Neural cell (in vitro differentiated cells): ENCODE measurements around the gene UBE2QL1. TPM values are rescaled to one million over a fixed set of nuclear protein-coding genes. Genes with fewer than 3 reads are reported as not detected.

Experiments
- H2AFZ ChIP-seq: fragments of 200-600, 300-800 bp; sonication (generic), shearing (Covaris generic); 2 replicates; pipeline ENCODE4 v1.6.0; 2014; ENCODE audit warnings: low read depth, mild to moderate bottlenecking, antibody characterized with exemption, low read length, moderate library complexity
- H3F3A ChIP-seq: fragments of 200-600 bp; shearing (Covaris generic); 2 replicates; pipeline ENCODE4 v1.6.1; 2016; ENCODE audit warnings: mild to moderate bottlenecking, moderate library complexity, mixed read lengths, antibody characterized with exemption, low read length; ENCODE audit not compliant: insufficient read depth, poor library complexity, severe bottlenecking
- H3K27ac ChIP-seq: fragments of 200-600, 300-800 bp; sonication (generic), shearing (Covaris generic); 2 replicates; pipeline ENCODE4 v1.5.1; 2014; ENCODE audit warnings: mild to moderate bottlenecking, low read length, moderate library complexity
- H3K27me3 ChIP-seq: fragments of 300-800, 200-600 bp; sonication (generic), shearing (Covaris generic); 2 replicates; pipeline ENCODE4 v1.6.0; 2014; ENCODE audit warnings: mild to moderate bottlenecking, low read depth, low read length, moderate library complexity; ENCODE audit not compliant: insufficient read depth
- H3K36me3 ChIP-seq: fragments of 300-800, 200-600 bp; sonication (generic), shearing (Covaris generic); 2 replicates; pipeline ENCODE4 v1.5.1; 2014; ENCODE audit warnings: mild to moderate bottlenecking, antibody characterized with exemption, low read length, moderate library complexity; ENCODE audit not compliant: insufficient read depth
- H3K4me2 ChIP-seq: fragments of 300-800, 200-600 bp; sonication (generic), shearing (Covaris generic); 2 replicates; pipeline ENCODE4 v1.6.0; 2014; ENCODE audit warnings: mild to moderate bottlenecking, low read length
- H3K4me3 ChIP-seq: fragments of 300-800, 200-600 bp; sonication (generic), shearing (Covaris generic); 2 replicates; pipeline ENCODE4 v1.5.1; 2014; ENCODE audit warnings: mild to moderate bottlenecking, low read length, moderate library complexity
- H3K79me2 ChIP-seq: fragments of 200-600 bp; shearing (Covaris generic); replicated peaks from 2 replicates; pipeline ENCODE4 v1.6.0; 2014; ENCODE audit warnings: mild to moderate bottlenecking, low read length, moderate library complexity; ENCODE audit not compliant: insufficient read depth
- H3K9ac ChIP-seq: fragments of 300-800, 200-600 bp; sonication (generic), shearing (Covaris generic); 2 replicates; pipeline ENCODE4 v1.6.1; 2016; ENCODE audit warnings: mild to moderate bottlenecking, low read length, mixed read lengths
- H3K9me2 ChIP-seq: fragments of 200-600 bp; shearing (Covaris generic); 2 replicates; pipeline ENCODE4 v1.6.1; 2016; ENCODE audit warnings: mild to moderate bottlenecking, low read length, mixed read lengths; ENCODE audit not compliant: insufficient read depth
- H3K9me3 ChIP-seq: fragments of 200-600, 300-800 bp; sonication (generic), shearing (Covaris generic); 2 replicates; pipeline ENCODE4 v1.6.1; 2016; ENCODE audit warnings: mild to moderate bottlenecking, mixed run types, low read length, moderate library complexity, mixed read lengths
- H4K20me1 ChIP-seq: fragments of 200-600 bp; shearing (Covaris generic); 2 replicates; pipeline ENCODE4 v1.6.1; 2016; ENCODE audit warnings: mild to moderate bottlenecking, mixed run types; ENCODE audit not compliant: insufficient read depth
- CTCF ChIP-seq: fragments of 450-650 bp; IDR thresholded peaks from 2 replicates; pipeline ENCODE4 v1.5.1; 2014; ENCODE audit warnings: antibody characterized with exemption, mild to moderate bottlenecking, moderate library complexity; ENCODE audit not compliant: poor library complexity, severe bottlenecking
- EP300 ChIP-seq: fragments of 450-650 bp; conservative IDR thresholded peaks from 2 replicates; pipeline ENCODE4 v1.6.1; 2014; ENCODE audit warnings: antibody characterized with exemption, mild to moderate bottlenecking, moderate library complexity; ENCODE audit not compliant: poor library complexity, severe bottlenecking
- EZH2 ChIP-seq: fragments of 200-600, 300-800 bp; shearing (Covaris generic), sonication (generic); IDR thresholded peaks from 2 replicates; pipeline ENCODE4 v1.6.1; 2014; ENCODE audit warnings: antibody characterized with exemption, low read length, borderline replicate concordance, mild to moderate bottlenecking; ENCODE audit not compliant: insufficient read depth, poor library complexity, severe bottlenecking
- MXI1 ChIP-seq: fragments of 450-650 bp; conservative IDR thresholded peaks from 2 replicates; pipeline ENCODE4 v1.6.1; 2014; ENCODE audit warnings: antibody characterized with exemption, mild to moderate bottlenecking; ENCODE audit not compliant: poor library complexity, severe bottlenecking
- POLR2AphosphoS5 ChIP-seq: IDR thresholded peaks from 2 replicates; pipeline ENCODE4 v1.6.1; 2012
- RAD21 ChIP-seq: fragments of 450-650 bp; conservative IDR thresholded peaks from 2 replicates; pipeline ENCODE4 v1.6.1; 2014; ENCODE audit warnings: antibody characterized with exemption, mild to moderate bottlenecking, moderate library complexity
- REST ChIP-seq: IDR thresholded peaks from 2 replicates; pipeline ENCODE4 v1.6.1; 2012; ENCODE audit warnings: borderline replicate concordance
- SMC3 ChIP-seq: fragments of 450-650 bp; conservative IDR thresholded peaks from 2 replicates; pipeline ENCODE4 v1.6.1; 2014; ENCODE audit warnings: antibody characterized with exemption, mild to moderate bottlenecking, moderate library complexity; ENCODE audit not compliant: poor library complexity
- TAF1 ChIP-seq: IDR thresholded peaks from 2 replicates; pipeline ENCODE4 v1.6.1; 2012; ENCODE audit warnings: low read depth
- polyA plus RNA-seq: library from polyadenylated mRNA; depleted of rRNA; stranded (reverse); fragments of >200 nt; gene quantifications from 2 replicates; pipeline ENCODE4 v1.2.3, GENCODE V29; 2014

The UBE2QL1 gene
- polyA plus RNA-seq, 1 donor from 2014 or later: 13.8 TPM

GRCh38 chr5:6424110-6424659 lies 24.5 kb upstream of the UBE2QL1 start:
- no peaks in the 10 kb centered on the region for H3K36me3 ChIP-seq
- H3K9ac ChIP-seq: no peak overlapping the region
- H3K79me2 ChIP-seq: no peaks in the 10 kb centered on the region
- no peak overlapping the region for H3K4me2 ChIP-seq
- no peak for TF ChIP-seq MXI1
- TF ChIP-seq REST: no peak
- TF ChIP-seq CTCF: no peak
- no peak for TF ChIP-seq POLR2AphosphoS5
- H3K9me2 ChIP-seq: no peaks in the 10 kb centered on the region
- no peaks in the 10 kb centered on the region for H3K9me3 ChIP-seq
- H3K27ac ChIP-seq: no peak overlapping the region
- no peak overlapping the region for H3K4me3 ChIP-seq
- no peak overlapping the region for H2AFZ ChIP-seq
- H3F3A ChIP-seq: no peaks in the 10 kb centered on the region
- no peaks in the 10 kb centered on the region for H3K27me3 ChIP-seq
- no peaks in the 10 kb centered on the region for H4K20me1 ChIP-seq

- Histone ChIP-seq H2AFZ (no peak overlapping the region), H3K9me3 (no peaks in the 10 kb centered on the region), H3K79me2 (no peaks in the 10 kb centered on the region), H3K27ac (no peak overlapping the region), H3K9me2 (no peaks in the 10 kb centered on the region), H3F3A (no peaks in the 10 kb centered on the region), H3K36me3 (no peaks in the 10 kb centered on the region), H4K20me1 (no peaks in the 10 kb centered on the region), H3K4me2 (no peak overlapping the region), H3K4me3 (no peak overlapping the region), H3K27me3 (no peaks in the 10 kb centered on the region), H3K9ac (no peak overlapping the region)
- TF ChIP-seq EP300: no peak
- no peak for TF ChIP-seq REST
- no peak for TF ChIP-seq MXI1
- no peak for TF ChIP-seq SMC3
- no peak for TF ChIP-seq POLR2AphosphoS5
- no peak for TF ChIP-seq CTCF
- no peak for TF ChIP-seq RAD21
- no peak for TF ChIP-seq EZH2
- TF ChIP-seq TAF1: no peak
Observed at GRCh38 chr5:6424700-6425099, 24.0 kb upstream of the UBE2QL1 start.
